Dendritic cell treated with granulocyte-macrophage colony-stimulating factor and Interleukin-4, amounts not matched to agents 40 ng/mL and 50 ng/mL, for 4 days (primary cell): ENCODE results near the gene NTSR1.

ENCODE experiments used
- H3K27ac Mint-ChIP-seq: one replicate; pipeline ENCODE4 v1.8.0; 2022; ENCODE audit warnings: mild to moderate bottlenecking, mixed read lengths
- H3K27me3 Mint-ChIP-seq: one replicate; pipeline ENCODE4 v1.8.0; 2022; ENCODE audit warnings: mild to moderate bottlenecking, mixed read lengths
- H3K36me3 Mint-ChIP-seq: one replicate; pipeline ENCODE4 v1.8.0; 2022; ENCODE audit warnings: low read depth, mixed read lengths
- H3K4me1 Mint-ChIP-seq: one replicate; pipeline ENCODE4 v1.8.0; 2022; ENCODE audit warnings: low read depth, mixed read lengths
- H3K4me3 Mint-ChIP-seq: one replicate; pipeline ENCODE4 v1.8.0; 2022; ENCODE audit warnings: mild to moderate bottlenecking, moderate library complexity, mixed read lengths
- H3K9me3 Mint-ChIP-seq: one replicate; pipeline ENCODE4 v1.8.0; 2022; ENCODE audit warnings: mixed read lengths
- intact Hi-C: fragments of 100-400 bp; cut with micrococcal nuclease; formaldehyde crosslinking; loops from one replicate; pipeline ENCODE4 v1.15.0; 2022

Gene NTSR1

GRCh38 chr20:62806383-62807050 is 97.9 kb downstream of the NTSR1 start:
- no peaks in the 10 kb centered on the region for H3K9me3 Mint-ChIP-seq
- H3K36me3 Mint-ChIP-seq = peaks cover 77% of the 10 kb centered on the region
- H3K27ac Mint-ChIP-seq = peak overlapping the region; percentile 91
- H3K4me3 Mint-ChIP-seq = peak overlapping the region; percentile 88
- intact Hi-C loops = loop anchor here (5.0 to 10.0 kb wide), 3 partner anchors 139 to 422 kb away; partner anchors contain the start of gene RPS21
- H3K4me1 Mint-ChIP-seq = peaks cover 79% of the 10 kb centered on the region
- H3K27me3 Mint-ChIP-seq = no peaks in the 10 kb centered on the region

- no peaks in the 10 kb centered on the region for H3K9me3 Mint-ChIP-seq
- no peak overlapping the region for H3K4me3 Mint-ChIP-seq
- H3K27me3 Mint-ChIP-seq = peaks cover 9% of the 10 kb centered on the region
- no peak overlapping the region for H3K27ac Mint-ChIP-seq
- intact Hi-C loops = loop anchor here (5.0 to 10.0 kb wide), 3 partner anchors 140 to 423 kb away; partner anchors contain the start of gene RPS21
- peaks cover 84% of the 10 kb centered on the region for H3K36me3 Mint-ChIP-seq
- H3K4me1 Mint-ChIP-seq = peaks cover 79% of the 10 kb centered on the region
Observed at GRCh38 chr20:62807444-62808210, 99.0 kb downstream of the NTSR1 start.

GRCh38 chr20:62808211-62808865 is 99.7 kb downstream of the NTSR1 start:
- intact Hi-C loops = loop anchor here (5.0 to 10.0 kb wide), 3 partner anchors 141 to 424 kb away; partner anchors contain the start of gene RPS21
- Mint-ChIP-seq H3K4me1 (peaks cover 75% of the 10 kb centered on the region), H3K27me3 (peaks cover 13% of the 10 kb centered on the region), H3K27ac (no peak overlapping the region), H3K9me3 (no peaks in the 10 kb centered on the region), H3K4me3 (no peak overlapping the region), H3K36me3 (peaks cover 90% of the 10 kb centered on the region)

GRCh38 chr20:62809530-62810428 is 101.1 kb downstream of the NTSR1 start:
- Mint-ChIP-seq H3K4me1 (peaks cover 72% of the 10 kb centered on the region), H3K36me3 (peaks cover 93% of the 10 kb centered on the region), H3K4me3 (no peak overlapping the region), H3K27me3 (peaks cover 26% of the 10 kb centered on the region), H3K27ac (no peak overlapping the region), H3K9me3 (no peaks in the 10 kb centered on the region)
- intact Hi-C loops = loop anchor here (5.0 to 10.0 kb wide), 3 partner anchors 142 to 425 kb away; partner anchors contain the start of gene RPS21

GRCh38 chr20:62811320-62811719 is 102.7 kb downstream of the NTSR1 start:
- Mint-ChIP-seq H3K4me3 (no peak overlapping the region), H3K27me3 (peaks cover 41% of the 10 kb centered on the region), H3K4me1 (peaks cover 78% of the 10 kb centered on the region), H3K36me3 (peaks cover 80% of the 10 kb centered on the region), H3K9me3 (no peaks in the 10 kb centered on the region), H3K27ac (no peak overlapping the region)
- intact Hi-C loops = no loop called here

GRCh38 chr20:62811720-62812119 is 103.1 kb downstream of the NTSR1 start:
- peak overlapping the region; percentile 20 for H3K4me3 Mint-ChIP-seq
- peaks cover 45% of the 10 kb centered on the region for H3K27me3 Mint-ChIP-seq

More at GRCh38 chr20:62811720-62812119, 103.1 kb downstream of the NTSR1 start:
- peaks cover 78% of the 10 kb centered on the region for H3K4me1 Mint-ChIP-seq
- no peaks in the 10 kb centered on the region for H3K9me3 Mint-ChIP-seq
- no peak overlapping the region for H3K27ac Mint-ChIP-seq
- intact Hi-C loops = no loop called here
- H3K36me3 Mint-ChIP-seq = peaks cover 76% of the 10 kb centered on the region
